Loucy (cell line): ENCODE results near the gene ATF7.

Experiments
- CTCF ChIP-seq: fragments of 200-600 bp; sonication (generic); conservative IDR thresholded peaks from 2 replicates; pipeline ENCODE4 v1.5.1; 2014; ENCODE audit warnings: mild to moderate bottlenecking, antibody characterized with exemption, low read length
- EZH2phosphoT487 ChIP-seq: fragments of 200-600 bp; IDR thresholded peaks from 2 replicates; pipeline ENCODE4 v1.6.1; 2018; ENCODE audit warnings: antibody characterized with exemption, mild to moderate bottlenecking, moderate library complexity, borderline replicate concordance

GRCh38 chr12:53507603-53507885 is 118.6 kb downstream of the ATF7 start:
- TF ChIP-seq CTCF (no peak), EZH2phosphoT487 (no peak)
